GM20431 (cell line): ENCODE results near the gene GAGE12F.
"Not testable (repeated sequence)": the region's sequence is repeated elsewhere in the genome, so short reads cannot be mapped to it uniquely, and the experiment has no call there.

Experiments
- in situ Hi-C: fragments of 300-500 bp; cut with MseI, MboI; formaldehyde crosslinking; loops from one replicate; pipeline ENCODE4 v1.15.0; 2020; ENCODE audit warnings: low sequenced_read_pairs; ENCODE audit not compliant: unreplicated experiment

The GAGE12F gene, protein sequence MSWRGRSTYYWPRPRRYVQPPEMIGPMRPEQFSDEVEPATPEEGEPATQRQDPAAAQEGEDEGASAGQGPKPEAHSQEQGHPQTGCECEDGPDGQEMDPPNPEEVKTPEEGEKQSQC

GRCh38 chrX:49560542-49560941 is at the start of gene GAGE12F:
Gene GAGE12F, plus strand, starts transcription at chrX:49560842. Its CDS starts 1,155 bp downstream, at chrX:49561997.
- in situ Hi-C loops = not testable (repeated sequence)

DNA sequence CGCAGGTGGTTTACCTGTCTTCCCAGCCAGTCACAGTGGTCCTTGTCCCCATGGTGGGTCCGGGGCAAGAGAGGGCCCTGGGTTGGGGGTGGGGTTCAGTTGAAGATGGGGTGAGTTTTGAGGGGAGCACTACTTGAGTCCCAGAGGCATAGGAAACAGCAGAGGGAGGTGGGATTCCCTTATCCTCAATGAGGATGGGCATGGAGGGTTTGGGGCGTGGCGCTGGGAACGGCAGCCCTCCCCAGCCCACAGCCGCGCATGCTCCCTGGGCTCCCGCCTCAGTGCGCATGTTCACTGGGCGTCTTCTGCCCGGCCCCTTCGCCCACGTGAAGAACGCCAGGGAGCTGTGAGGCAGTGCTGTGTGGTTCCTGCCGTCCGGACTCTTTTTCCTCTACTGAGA is 28.8 kb upstream of the GAGE12F start, which contains the start of gene GAGE12C:
Gene GAGE12C (plus strand): TSS at position 301 of the 400 bp plus-strand sequence. CDS start 1,155 bp downstream, outside the sequence.
- in situ Hi-C loops = not testable (repeated sequence)

- in situ Hi-C loops = not testable (repeated sequence)
These were observed 19.2 kb upstream of the GAGE12F start, which contains the start of gene GAGE12D for GRCh38 chrX:49541433-49541832. Gene GAGE12D, plus strand, starts transcription at chrX:49541733. Its CDS starts 1,155 bp downstream, at chrX:49542888.

GRCh38 chrX:49550989-49551388 is 9.7 kb upstream of the GAGE12F start, which contains the start of gene GAGE12E:
Gene GAGE12E, plus strand, starts transcription at chrX:49551289. Its CDS starts 1,155 bp downstream, at chrX:49552444.
- in situ Hi-C loops = not testable (repeated sequence)

DNA sequence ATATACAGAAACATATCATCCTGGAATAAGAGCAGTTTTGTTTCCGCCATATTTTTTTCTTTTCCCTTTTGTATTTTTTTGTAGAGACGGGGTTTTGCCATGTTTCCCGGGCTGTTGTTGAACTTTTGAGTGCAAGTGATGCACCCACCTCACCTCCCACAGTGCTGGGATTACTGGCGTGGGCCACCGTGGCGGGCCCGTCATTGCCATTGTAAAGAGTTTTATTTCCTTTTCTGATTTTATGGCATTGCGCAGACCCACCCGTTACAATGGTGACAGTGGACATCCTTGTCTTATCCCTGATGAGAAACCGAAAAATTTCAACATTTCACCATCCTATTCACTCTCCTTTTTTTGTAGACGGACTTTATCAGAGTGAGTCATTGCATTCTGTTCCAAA is 8.1 kb downstream of the GAGE12F start:
- in situ Hi-C loops = not testable (repeated sequence)

- in situ Hi-C loops = not testable (repeated sequence)
These were observed 8.5 kb downstream of the GAGE12F start for GRCh38 chrX:49569152-49569551.

- in situ Hi-C loops = not testable (repeated sequence)
These were observed 9.5 kb downstream of the GAGE12F start, which contains the start of gene GAGE12G for GRCh38 chrX:49570100-49570499. Gene GAGE12G, plus strand, starts transcription at chrX:49570400. Its CDS starts 1,155 bp downstream, at chrX:49571555.

- in situ Hi-C loops = not testable (repeated sequence)
These were observed 19.0 kb downstream of the GAGE12F start, which contains the start of gene GAGE12H for GRCh38 chrX:49579649-49580048. Gene GAGE12H, plus strand, starts transcription at chrX:49579949. Its CDS starts 1,155 bp downstream, at chrX:49581104.

DNA sequence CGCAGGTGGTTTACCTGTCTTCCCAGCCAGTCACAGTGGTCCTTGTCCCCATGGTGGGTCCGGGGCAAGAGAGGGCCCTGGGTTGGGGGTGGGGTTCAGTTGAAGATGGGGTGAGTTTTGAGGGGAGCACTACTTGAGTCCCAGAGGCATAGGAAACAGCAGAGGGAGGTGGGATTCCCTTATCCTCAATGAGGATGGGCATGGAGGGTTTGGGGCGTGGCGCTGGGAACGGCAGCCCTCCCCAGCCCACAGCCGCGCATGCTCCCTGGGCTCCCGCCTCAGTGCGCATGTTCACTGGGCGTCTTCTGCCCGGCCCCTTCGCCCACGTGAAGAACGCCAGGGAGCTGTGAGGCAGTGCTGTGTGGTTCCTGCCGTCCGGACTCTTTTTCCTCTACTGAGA is 28.6 kb downstream of the GAGE12F start, which contains the start of gene GAGE2A:
Gene GAGE2A (plus strand): TSS at position 301 of the 400 bp plus-strand sequence. CDS start 1,155 bp downstream, outside the sequence.
- in situ Hi-C loops = not testable (repeated sequence)

GRCh38 chrX:49589769-49590478 is 29.3 kb downstream of the GAGE12F start:
- in situ Hi-C loops = not testable (repeated sequence)

GRCh38 chrX:49590488-49590887 is 29.8 kb downstream of the GAGE12F start:
- in situ Hi-C loops = not testable (repeated sequence)

GRCh38 chrX:49598720-49599119 is 38.1 kb downstream of the GAGE12F start, which contains the start of gene GAGE1:
Gene GAGE1, plus strand, starts transcription at chrX:49599020. Its CDS starts 1,155 bp downstream, at chrX:49600175.
- in situ Hi-C loops = not testable (repeated sequence)

DNA sequence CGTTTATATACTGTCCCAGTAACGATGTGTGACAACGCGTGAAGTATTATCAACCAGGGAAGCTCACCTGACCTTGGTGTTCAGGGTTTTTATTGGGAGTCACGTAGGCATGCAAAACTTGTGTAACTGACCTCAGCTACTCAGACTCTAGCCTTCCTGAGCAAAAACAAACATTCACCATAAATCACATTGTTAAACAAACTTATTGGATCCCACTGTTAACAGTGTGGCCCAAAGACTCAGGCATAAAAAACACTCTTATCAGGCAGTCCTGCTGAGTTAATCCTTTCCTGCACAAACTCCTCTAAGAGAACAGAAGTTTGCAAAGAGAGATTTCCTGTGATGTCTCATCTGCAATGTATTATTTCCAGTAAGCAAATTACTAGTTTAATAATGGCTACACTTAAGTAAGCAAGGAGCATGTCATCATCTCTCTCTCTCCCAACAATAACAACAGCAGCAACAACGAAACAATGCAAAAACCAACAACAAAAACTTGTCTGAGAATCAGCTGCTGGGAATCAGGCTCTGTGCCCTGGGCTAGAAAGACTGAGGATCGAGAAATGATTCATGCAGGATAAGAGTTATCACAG is 50.2 kb downstream of the GAGE12F start:
- in situ Hi-C loops = no loop called here
